Trophoblast cell (in vitro differentiated cells and primary cell): ENCODE measurements around the gene APBA2.
A peak's percentile ranks its signal among the peaks of the same experiment; 100 is the strongest.

Experiments
- DNase-seq, 2 donors: peaks; one replicate each; pipeline ENCODE4 v3.0.0-alpha.2; 2016
- H2AFZ ChIP-seq: 2 replicates; pipeline ENCODE4 v1.6.1; 2013; ENCODE audit warnings: low read length, moderate library complexity, mild to moderate bottlenecking; ENCODE audit not compliant: insufficient read depth, poor library complexity
- H2AK5ac ChIP-seq: 2 replicates; pipeline ENCODE4 v1.6.1; 2013; ENCODE audit warnings: mild to moderate bottlenecking, low read length
- H2BK120ac ChIP-seq: 2 replicates; pipeline ENCODE4 v1.6.1; 2013; ENCODE audit warnings: low read length, mild to moderate bottlenecking, moderate library complexity; ENCODE audit not compliant: insufficient read depth, poor library complexity
- H2BK12ac ChIP-seq: 2 replicates; pipeline ENCODE4 v1.6.1; 2013; ENCODE audit warnings: mild to moderate bottlenecking, low read length, moderate library complexity
- H2BK5ac ChIP-seq: 2 replicates; pipeline ENCODE4 v1.6.1; 2013; ENCODE audit warnings: low read length, low read depth, moderate library complexity, mild to moderate bottlenecking; ENCODE audit not compliant: poor library complexity
- H3K14ac ChIP-seq: 2 replicates; pipeline ENCODE4 v1.6.1; 2013; ENCODE audit warnings: mild to moderate bottlenecking, low read length
- H3K18ac ChIP-seq: 2 replicates; pipeline ENCODE4 v1.6.1; 2013; ENCODE audit warnings: mild to moderate bottlenecking, low read length
- H3K23ac ChIP-seq: 2 replicates; pipeline ENCODE4 v1.6.1; 2013; ENCODE audit warnings: low read length
- H3K27ac ChIP-seq: 2 replicates; pipeline ENCODE4 v1.5.1; 2013; ENCODE audit warnings: low read depth, mild to moderate bottlenecking, inconsistent platforms, low read length, moderate library complexity
- H3K27me3 ChIP-seq: 2 replicates; pipeline ENCODE4 v1.6.1; 2013; ENCODE audit warnings: inconsistent platforms, mild to moderate bottlenecking, low read length, moderate library complexity; ENCODE audit not compliant: insufficient read depth
- H3K36me3 ChIP-seq, 2 experiments: 1 replicate in 1 of 2; 2 replicates in 1 of 2; pipeline ENCODE4 v1.6.1; 2013; ENCODE audit warnings: low read length in 2 of 2, mild to moderate bottlenecking in 2 of 2, moderate library complexity in 1 of 2; ENCODE audit not compliant: insufficient read depth in 2 of 2, control insufficient read depth in 1 of 2
- H3K4ac ChIP-seq: 2 replicates; pipeline ENCODE4 v1.6.1; 2013; ENCODE audit warnings: low read depth, mild to moderate bottlenecking, low read length, moderate library complexity
- H3K4me1 ChIP-seq, 2 experiments: 1 replicate in 1 of 2; 2 replicates in 1 of 2; pipeline ENCODE4 v1.6.1; 2013; ENCODE audit warnings: low read length in 2 of 2, mild to moderate bottlenecking in 2 of 2, moderate library complexity in 1 of 2; ENCODE audit not compliant: insufficient read depth in 2 of 2, control insufficient read depth in 1 of 2
- H3K4me2 ChIP-seq: 2 replicates; pipeline ENCODE4 v1.6.1; 2013; ENCODE audit warnings: inconsistent platforms, mild to moderate bottlenecking, low read length, moderate library complexity
- H3K4me3 ChIP-seq: 2 replicates; pipeline ENCODE4 v1.5.1; 2013; ENCODE audit warnings: mild to moderate bottlenecking, low read depth, low read length, inconsistent platforms
- H3K79me1 ChIP-seq: one replicate; pipeline ENCODE4 v1.6.1; 2013; ENCODE audit warnings: low read length
- H3K79me2 ChIP-seq: 2 replicates; pipeline ENCODE4 v1.6.1; 2013; ENCODE audit warnings: low read length, mild to moderate bottlenecking; ENCODE audit not compliant: control insufficient read depth, insufficient read depth, poor library complexity
- H3K9ac ChIP-seq: 2 replicates; pipeline ENCODE4 v1.6.1; 2013; ENCODE audit warnings: mild to moderate bottlenecking, low read length
- H3K9me3 ChIP-seq: 2 replicates; pipeline ENCODE4 v1.6.1; 2013; ENCODE audit warnings: low read depth, mild to moderate bottlenecking, control low read depth, inconsistent platforms, low read length; ENCODE audit not compliant: insufficient read depth
- H4K12ac ChIP-seq: 2 replicates; pipeline ENCODE4 v1.6.1; 2013; ENCODE audit warnings: low read depth, mild to moderate bottlenecking, low read length, moderate library complexity
- H4K8ac ChIP-seq: 2 replicates; pipeline ENCODE4 v1.6.1; 2013; ENCODE audit warnings: low read depth, mild to moderate bottlenecking, low read length, moderate library complexity
- H4K91ac ChIP-seq: one replicate; pipeline ENCODE4 v1.6.1; 2013; ENCODE audit warnings: low read depth, mild to moderate bottlenecking, low read length, moderate library complexity
- WGBS: extraction: QIAGEN DNeasy Blood & Tissue Kit; methylation state at CpG from one replicate; pipeline ENCODE4 v1.1.7; 2013; ENCODE audit warnings: missing lambda C conversion rate; ENCODE audit not compliant: insufficient read length, insufficient coverage; ENCODE audit errors: extremely low coverage; 5-methylcytosine and 5-hydroxymethylcytosine counted together

Gene APBA2

GRCh38 chr15:29135702-29136646 lies 250.2 kb downstream of the APBA2 start:
- Histone ChIP-seq H2AK5ac (no peak overlapping the region), H2BK120ac (no peak overlapping the region), H3K36me3 (no peaks in the 10 kb centered on the region), H3K79me2 (no peaks in the 10 kb centered on the region), H2AFZ (no peak overlapping the region), H3K9me3 (peaks cover 2% of the 10 kb centered on the region), H3K4me3 (no peak overlapping the region), H3K23ac (no peak overlapping the region), H4K8ac (no peak overlapping the region), H4K91ac (no peak overlapping the region), H3K18ac (no peak overlapping the region), H3K9ac (no peak overlapping the region), H2BK12ac (no peak overlapping the region), H4K12ac (no peak overlapping the region), H3K27ac (no peak overlapping the region), H3K79me1 (no peaks in the 10 kb centered on the region), H3K27me3 (no peaks in the 10 kb centered on the region), H3K14ac (no peak overlapping the region), H3K4ac (no peak overlapping the region), H3K4me2 (no peak overlapping the region), H3K4me1 (peaks cover 2 to 8% of the 10 kb centered on the region in 2 experiments), H2BK5ac (no peak overlapping the region)
- no CpG with 5 or more reads among the region's 31 CpGs for WGBS
- no peak for DNase-seq

- no peak overlapping the region for H4K12ac ChIP-seq
- no peaks in the 10 kb centered on the region for H3K36me3 ChIP-seq
- H2AFZ ChIP-seq: no peak overlapping the region
- no peak overlapping the region for H3K9ac ChIP-seq
- H3K27ac ChIP-seq: no peak overlapping the region
- H2BK120ac ChIP-seq: no peak overlapping the region
- H3K79me2 ChIP-seq: no peaks in the 10 kb centered on the region
- H3K79me1 ChIP-seq: no peaks in the 10 kb centered on the region
- no peak for DNase-seq
- no peaks in the 10 kb centered on the region for H3K27me3 ChIP-seq
- H2BK5ac ChIP-seq: no peak overlapping the region
- H3K4me2 ChIP-seq: no peak overlapping the region
- H4K91ac ChIP-seq: no peak overlapping the region
- no peak overlapping the region for H3K18ac ChIP-seq
- H3K23ac ChIP-seq: no peak overlapping the region
- no peak overlapping the region for H3K4ac ChIP-seq
- peaks cover 2 to 8% of the 10 kb centered on the region in 2 experiments for H3K4me1 ChIP-seq
- H3K9me3 ChIP-seq: peaks cover 5% of the 10 kb centered on the region
- whole genome bisulfite sequencing: no CpG with 5 or more reads among the region's 6 CpGs
- H3K4me3 ChIP-seq: no peak overlapping the region
- H4K8ac ChIP-seq: no peak overlapping the region
- no peak overlapping the region for H2AK5ac ChIP-seq
- H2BK12ac ChIP-seq: no peak overlapping the region
- H3K14ac ChIP-seq: no peak overlapping the region
Observed at GRCh38 chr15:29138260-29138659, 252.5 kb downstream of the APBA2 start.

DNA sequence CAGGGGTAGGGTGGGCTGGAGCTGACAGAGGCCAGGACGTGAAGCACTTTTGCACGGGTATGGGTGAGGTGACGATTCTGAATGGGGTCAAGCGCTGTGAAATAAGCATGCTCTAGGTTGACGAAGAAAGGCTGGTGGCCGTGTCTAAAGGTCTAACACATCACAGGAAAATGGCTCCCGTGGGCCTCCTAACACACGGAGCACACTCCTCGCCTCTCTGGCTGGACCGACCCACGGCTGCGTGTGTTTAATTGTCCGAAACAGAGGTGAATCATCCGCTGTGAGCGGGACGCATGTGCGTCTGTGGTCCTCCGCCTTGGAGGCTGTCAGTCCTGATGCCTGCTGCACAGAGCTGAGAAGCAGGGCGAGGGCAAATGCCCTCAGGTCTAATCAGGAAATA lies 253.3 kb downstream of the APBA2 start:
- Histone ChIP-seq H3K4me1 (peaks cover 2 to 8% of the 10 kb centered on the region in 2 experiments), H2BK120ac (no peak overlapping the region), H4K12ac (no peak overlapping the region), H3K18ac (no peak overlapping the region), H3K27me3 (no peaks in the 10 kb centered on the region), H2BK5ac (no peak overlapping the region), H3K4me3 (no peak overlapping the region), H3K27ac (no peak overlapping the region), H3K79me1 (no peaks in the 10 kb centered on the region), H3K23ac (no peak overlapping the region), H3K79me2 (no peaks in the 10 kb centered on the region), H4K8ac (no peak overlapping the region), H3K4me2 (no peak overlapping the region), H4K91ac (no peak overlapping the region), H2BK12ac (no peak overlapping the region), H2AFZ (no peak overlapping the region), H3K9ac (no peak overlapping the region), H3K9me3 (peaks cover 5% of the 10 kb centered on the region), H3K4ac (no peak overlapping the region), H2AK5ac (no peak overlapping the region), H3K14ac (no peak overlapping the region), H3K36me3 (no peaks in the 10 kb centered on the region)
- no peak for DNase-seq
- WGBS: no CpG with 5 or more reads among the region's 19 CpGs

- no peak overlapping the region for H3K4me3 ChIP-seq
- H3K27ac ChIP-seq: no peak overlapping the region
- H3K4me1 ChIP-seq: peaks cover 2 to 8% of the 10 kb centered on the region in 2 experiments
- H2BK120ac ChIP-seq: no peak overlapping the region
- H2AFZ ChIP-seq: no peak overlapping the region
- no peak overlapping the region for H3K18ac ChIP-seq
- no peak overlapping the region for H3K9ac ChIP-seq
- H4K8ac ChIP-seq: no peak overlapping the region
- H2AK5ac ChIP-seq: no peak overlapping the region
- no peak overlapping the region for H4K91ac ChIP-seq
- peaks cover 5% of the 10 kb centered on the region for H3K9me3 ChIP-seq
- no peaks in the 10 kb centered on the region for H3K36me3 ChIP-seq
- no peaks in the 10 kb centered on the region for H3K79me2 ChIP-seq
- no peaks in the 10 kb centered on the region for H3K79me1 ChIP-seq
- no peaks in the 10 kb centered on the region for H3K27me3 ChIP-seq
- no peak overlapping the region for H4K12ac ChIP-seq
- H2BK5ac ChIP-seq: no peak overlapping the region
- no peak overlapping the region for H2BK12ac ChIP-seq
- H3K14ac ChIP-seq: no peak overlapping the region
- no peak overlapping the region for H3K23ac ChIP-seq
- peak in 1 of 2 donors; percentile 66 for DNase-seq
- H3K4ac ChIP-seq: no peak overlapping the region
- WGBS: no CpG with 5 or more reads among the region's 31 CpGs
- peak overlapping the region; percentile 38 for H3K4me2 ChIP-seq
Observed at GRCh38 chr15:29139540-29140459, 254.0 kb downstream of the APBA2 start.
